SK-N-SH (cell line): ENCODE results near the gene PCK1. TPM values are rescaled to one million over a fixed set of nuclear protein-coding genes. Genes with fewer than 3 reads are reported as not detected.

Experiments
- CTCF ChIA-PET: fragments of 300-600, 350-600 bp; formaldehyde crosslinking; extraction: SDS; loops from one replicate; lab custom pipeline; 2021; lab: Yijun Ruan, JAX
- POLR2A ChIA-PET: fragments of 350-600 bp; sonication (Branson Sonifier 250); formaldehyde crosslinking; extraction: SDS; loops from one replicate; lab custom pipeline; 2020; ENCODE audit warnings: antibody characterized with exemption, inconsistent platforms; lab: Yijun Ruan, JAX
- DNase-seq: peaks from one replicate; pipeline ENCODE4 v3.0.0; 2012
- H2AFZ ChIP-seq: fragments of 200-600 bp; sonication (generic); 2 replicates; pipeline ENCODE4 v1.8.1; 2016; ENCODE audit warnings: antibody characterized with exemption, mild to moderate bottlenecking, low read depth
- H3F3A ChIP-seq: fragments of 200-600 bp; sonication (generic); replicated peaks from 2 replicates; pipeline ENCODE3; 2016; ENCODE audit warnings: antibody characterized with exemption, mild to moderate bottlenecking; ENCODE audit not compliant: insufficient read depth
- H3K27ac ChIP-seq, 2 experiments: fragments of 200-500 bp in 1 of 2; fragments of 200-600 bp in 1 of 2; sonication (Bioruptor generic) in 1 of 2; sonication (generic), shearing (Covaris generic) in 1 of 2; 2 replicates each; pipeline versions ENCODE4 v1.5.1 to v1.6.1; 2014 to 2016; ENCODE audit warnings: low read depth in 2 of 2, inconsistent platforms in 1 of 2, low read length in 1 of 2, mild to moderate bottlenecking in 1 of 2, mixed read lengths in 1 of 2
- H3K27me3 ChIP-seq: fragments of 200-600 bp; sonication (generic), shearing (Covaris generic); 2 replicates; pipeline ENCODE4 v1.6.1; 2016; ENCODE audit warnings: mixed run types; ENCODE audit not compliant: insufficient read depth
- H3K36me3 ChIP-seq, 2 experiments: fragments of 200-500 bp in 1 of 2; fragments of 200-600 bp in 1 of 2; sonication (Bioruptor generic) in 1 of 2; sonication (generic) in 1 of 2; replicated peaks in 1 of 2; 2 replicates each; pipeline versions ENCODE3 to v1.5.1; 2014 to 2016; ENCODE audit warnings: low read length in 1 of 2, mild to moderate bottlenecking in 1 of 2; ENCODE audit not compliant: insufficient read depth in 2 of 2, control insufficient read depth in 1 of 2
- H3K4me1 ChIP-seq, 2 experiments: fragments of 200-500 bp in 1 of 2; fragments of 200-600 bp in 1 of 2; sonication (Bioruptor generic) in 1 of 2; sonication (generic), shearing (Covaris generic) in 1 of 2; 2 replicates each; pipeline versions ENCODE4 v1.5.1 to v1.6.1; 2014 to 2016; ENCODE audit warnings: low read depth in 1 of 2, low read length in 1 of 2, mixed run types in 1 of 2; ENCODE audit not compliant: insufficient read depth in 2 of 2, control insufficient read depth in 1 of 2
- H3K4me2 ChIP-seq: fragments of 200-600 bp; sonication (generic), shearing (Covaris generic); 2 replicates; pipeline ENCODE4 v1.6.1; 2017; ENCODE audit warnings: mixed run types
- H3K4me3 ChIP-seq, 2 experiments: fragments of 200-500 bp in 1 of 2; fragments of 200-600 bp in 1 of 2; sonication (Bioruptor generic) in 1 of 2; sonication (generic), shearing (Covaris generic) in 1 of 2; 2 replicates each; pipeline versions ENCODE4 v1.5.1 to v1.8.1; 2014 to 2016; ENCODE audit warnings: low read depth in 2 of 2, inconsistent platforms in 1 of 2, low read length in 1 of 2, mild to moderate bottlenecking in 1 of 2, mixed read lengths in 1 of 2, moderate library complexity in 1 of 2
- H3K79me2 ChIP-seq: fragments of 200-600 bp; sonication (generic); 2 replicates; pipeline ENCODE4 v1.8.1; 2017; ENCODE audit warnings: mild to moderate bottlenecking; ENCODE audit not compliant: insufficient read depth
- H3K9ac ChIP-seq: fragments of 200-600 bp; sonication (generic); 2 replicates; pipeline ENCODE4 v1.6.1; 2017; ENCODE audit warnings: mixed run types
- H3K9me2 ChIP-seq: fragments of 200-600 bp; sonication (generic); 2 replicates; pipeline ENCODE4 v1.6.1; 2017; ENCODE audit warnings: mixed run types
- H3K9me3 ChIP-seq: fragments of 200-600 bp; sonication (generic); 2 replicates; pipeline ENCODE4 v1.6.1; 2017; ENCODE audit warnings: mixed run types, mild to moderate bottlenecking, moderate library complexity
- H4K20me1 ChIP-seq: fragments of 200-600 bp; sonication (generic); 2 replicates; pipeline ENCODE4 v1.6.1; 2017; ENCODE audit warnings: mild to moderate bottlenecking, mixed run types; ENCODE audit not compliant: insufficient read depth
- EP300 ChIP-seq, 2 experiments: IDR thresholded peaks; 2 replicates each; pipeline versions ENCODE4 v1.4.0 to v1.6.1; 2012; ENCODE audit warnings: borderline replicate concordance in 1 of 2, low read depth in 1 of 2, low read length in 1 of 2
- FOXJ3 ChIP-seq: sonication (generic); formaldehyde crosslinking; IDR thresholded peaks from 2 replicates; pipeline ENCODE4 v1.5.1; 2020; ENCODE audit warnings: mild to moderate bottlenecking, missing genetic modification reagents
- FOXM1 ChIP-seq: IDR thresholded peaks from 2 replicates; pipeline ENCODE4 v1.4.0; 2012; ENCODE audit warnings: low read depth, mild to moderate bottlenecking
- MEF2A ChIP-seq: IDR thresholded peaks from 2 replicates; pipeline ENCODE4 v1.4.0; 2012; ENCODE audit warnings: low read depth, borderline replicate concordance
- MXI1 ChIP-seq: IDR thresholded peaks from 2 replicates; pipeline ENCODE4 v1.6.1; 2012; ENCODE audit warnings: mild to moderate bottlenecking, low read depth, low read length, improper control_type of control experiment
- NFIC ChIP-seq: IDR thresholded peaks from 2 replicates; pipeline ENCODE4 v1.4.0; 2012; ENCODE audit warnings: borderline replicate concordance
- POLR2AphosphoS5 ChIP-seq: IDR thresholded peaks from 2 replicates; pipeline ENCODE4 v1.6.1; 2012; ENCODE audit warnings: low read depth, low read length
- RAD21 ChIP-seq: IDR thresholded peaks from 2 replicates; pipeline ENCODE4 v1.6.1; 2012; ENCODE audit warnings: mild to moderate bottlenecking, low read length
- REST ChIP-seq: IDR thresholded peaks from 2 replicates; pipeline ENCODE4 v1.6.1; 2012; ENCODE audit warnings: mild to moderate bottlenecking, low read depth, low read length, moderate library complexity
- SMC3 ChIP-seq: IDR thresholded peaks from 2 replicates; pipeline ENCODE4 v1.6.1; 2012; ENCODE audit warnings: low read depth, low read length, improper control_type of control experiment
- TEAD4 ChIP-seq: IDR thresholded peaks from 2 replicates; pipeline ENCODE4 v1.4.0; 2012; ENCODE audit warnings: mild to moderate bottlenecking, borderline replicate concordance; ENCODE audit not compliant: insufficient read depth
- USF1 ChIP-seq: IDR thresholded peaks from 2 replicates; pipeline ENCODE4 v1.4.0; 2012; ENCODE audit warnings: low read depth, borderline replicate concordance
- ZBTB33 ChIP-seq: IDR thresholded peaks from 2 replicates; pipeline ENCODE4 v1.4.0; 2012; ENCODE audit warnings: low read depth, borderline replicate concordance
- WGBS: methylation state at CpG from one replicate; pipeline ENCODE4 v1.1.6; 2017; ENCODE audit warnings: low lambda C conversion rate; 5-methylcytosine and 5-hydroxymethylcytosine counted together
- polyA plus RNA-seq, 3 experiments: library from polyadenylated mRNA; depleted of rRNA; stranded (reverse); fragments of >200 nt; gene quantifications; 2 replicates each; pipeline ENCODE4 v1.2.3, GENCODE V29; 2012

The PCK1 gene
- polyA plus RNA-seq, 1 of the 3 experiments (the other 2 are of a cell fraction), result not detected

DNA sequence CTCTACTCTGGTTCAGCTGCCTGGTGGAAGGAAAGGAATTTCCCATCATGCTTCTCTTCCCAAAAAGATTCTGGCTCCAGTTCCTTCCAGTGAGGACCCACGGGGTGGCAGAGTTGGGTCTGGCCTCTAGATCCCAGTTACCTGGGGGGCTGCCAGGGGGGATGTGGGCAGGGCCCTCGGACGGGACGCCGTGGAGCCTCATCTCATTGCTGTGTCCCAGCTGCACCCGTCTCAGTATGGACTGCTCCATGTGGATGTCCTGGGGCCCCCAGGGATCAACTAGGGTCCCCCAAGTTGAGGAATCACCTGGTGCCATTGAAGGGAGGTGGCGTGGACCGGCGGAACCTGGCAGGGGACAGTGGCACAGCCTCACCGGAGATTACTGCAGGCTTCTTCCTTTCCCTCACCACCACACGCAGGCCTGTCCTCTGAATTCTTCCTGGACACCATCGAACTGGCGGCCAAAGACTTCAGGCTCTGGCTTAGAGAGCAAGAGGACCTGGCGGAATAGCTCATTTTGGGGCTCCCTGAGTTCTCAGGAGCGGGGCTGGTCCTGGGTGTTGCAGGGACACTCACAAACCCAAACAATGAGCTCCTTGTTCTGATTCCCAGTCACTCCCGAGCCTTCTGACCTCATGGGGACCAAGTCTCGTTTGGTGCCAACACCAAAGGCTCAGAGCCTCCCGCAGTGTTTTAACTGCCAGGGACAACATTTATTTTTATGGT, 50.8 kb downstream of the PCK1 start:
- no peaks in the 10 kb centered on the region for H3K9me3 ChIP-seq
- no peak overlapping the region for H2AFZ ChIP-seq
- H3K4me2 ChIP-seq, result no peak overlapping the region
- no peaks in the 10 kb centered on the region for H3K9me2 ChIP-seq
- no peak for DNase-seq
- H4K20me1 ChIP-seq, result no peaks in the 10 kb centered on the region
- H3K4me1 ChIP-seq, result no peaks in the 10 kb centered on the region
- no peaks in the 10 kb centered on the region; the same call in 1 of the 2 replicates for H3K27me3 ChIP-seq
- H3F3A ChIP-seq, result no peaks in the 10 kb centered on the region
- 73% methylated on average over 12 of the region's 18 CpGs for WGBS
- TF ChIP-seq TEAD4 (no peak), SMC3 (no peak), EP300 (IDR thresholded peaks at IDR 0.05; ENCODE audit: borderline replicate concordance in 1 of 2, low read depth in 1 of 2, low read length in 1 of 2) (no peak), FOXM1 (no peak), ZBTB33 (no peak), MEF2A (no peak), REST (no peak), NFIC (no peak), MXI1 (no peak), POLR2AphosphoS5 (no peak), RAD21 (no peak), FOXJ3 (CRISPR knock-in tag) (no peak), USF1 (no peak)
- ChIA-PET POLR2A (interaction anchor here (0.5 kb wide), 1 partner anchor 40 kb away, joined by 3 read pairs; no protein-coding TSS in a partner anchor), CTCF (interaction anchor here (0.8 to 4.3 kb wide), 4 partner anchors 10 to 17 kb away, joined by 3 to 25 read pairs (median 11); partner anchors contain the start of gene ZBP1)
- H3K27ac ChIP-seq, result no peak overlapping the region
- H3K9ac ChIP-seq, result no peak overlapping the region
- no peak overlapping the region for H3K4me3 ChIP-seq
- no peaks in the 10 kb centered on the region for H3K79me2 ChIP-seq
- H3K36me3 ChIP-seq, result no peaks in the 10 kb centered on the region
